Gastroesophageal sphincter (tissue), 4 donors: Measurements from ENCODE around the gene LY6G5C. TPM values are rescaled to one million over a fixed set of nuclear protein-coding genes. Genes with fewer than 3 reads are reported as not detected.
A peak's percentile ranks its signal among the peaks of the same experiment; 100 is the strongest.

ENCODE experiments used
- ATAC-seq: fragments of 150-250 bp; one replicate; pipeline ENCODE4 v1.9.1; 2016; ENCODE audit warnings: mild to moderate bottlenecking, moderate library complexity
- H3K27ac ChIP-seq, 4 donors: fragments of 200-600 bp; sonication (generic) in 3 of 4; 1 replicate in 3 of 4; 2 replicates in 1 of 4; pipeline ENCODE4 v1.5.1; 2016 to 2019
- H3K27me3 ChIP-seq: fragments of 200-600 bp; sonication (generic); one replicate; pipeline ENCODE4 v1.5.1; 2019
- H3K36me3 ChIP-seq, 2 donors: fragments of 200-600 bp; sonication (generic); one replicate each; pipeline ENCODE4 v1.5.1; 2019; ENCODE audit warnings: control low read depth in 1 of 2
- H3K4me1 ChIP-seq, 3 donors: fragments of 200-600 bp; sonication (generic); 1 replicate in 2 of 3; 2 replicates in 1 of 3; pipeline ENCODE4 v1.5.1; 2016 to 2019; ENCODE audit warnings: control low read depth in 2 of 3
- H3K4me3 ChIP-seq, 2 donors: fragments of 200-600 bp; sonication (generic); one replicate each; pipeline ENCODE4 v1.5.1; 2019; ENCODE audit warnings: mild to moderate bottlenecking in 1 of 2, moderate library complexity in 1 of 2
- H3K9me3 ChIP-seq, 3 donors: fragments of 200-600 bp; sonication (generic); one replicate each; pipeline ENCODE4 v1.5.1; 2017 to 2019; ENCODE audit warnings: control low read depth in 2 of 3
- EP300 ChIP-seq: sonication (generic); formaldehyde crosslinking; IDR thresholded peaks from one replicate; pipeline ENCODE4 v1.6.1; 2017; ENCODE audit warnings: antibody characterized with exemption, mild to moderate bottlenecking
- POLR2A ChIP-seq, 2 donors: fragments of 450-650 bp; IDR thresholded peaks; one replicate each; pipeline ENCODE4 v1.6.1; 2017; ENCODE audit warnings: antibody characterized with exemption in 2 of 2, mild to moderate bottlenecking in 2 of 2, moderate library complexity in 1 of 2
- POLR2AphosphoS5 ChIP-seq: sonication (generic); formaldehyde crosslinking; IDR thresholded peaks from one replicate; pipeline ENCODE4 v1.6.1; 2017; ENCODE audit warnings: antibody characterized with exemption
- WGBS, 2 donors: methylation state at CpG; one replicate each; pipeline ENCODE4 v1.1.5; 2018; ENCODE audit warnings: low coverage in 1 of 2; 5-methylcytosine and 5-hydroxymethylcytosine counted together
- total RNA-seq, 4 donors: library from RNA; depleted of rRNA; stranded (reverse); fragments of >200 nt; gene quantifications; one replicate each; pipeline ENCODE4 v1.1.0, GENCODE V29; 2016
- TF ChIP-seq, protein P1 (sequence below), 4 experiments: fragments of 200-600 bp in 2 of 4; fragments of 450-650 bp in 2 of 4; sonication (generic) in 1 of 4; IDR thresholded peaks; one replicate each; pipeline ENCODE4 v1.5.1; 2017 to 2019; ENCODE audit warnings: antibody characterized with exemption in 4 of 4, mild to moderate bottlenecking in 2 of 4, moderate library complexity in 2 of 4

LY6G5C gene
- total RNA-seq, 4 donors from 2014 or later, result 0.94 to 1.9 TPM; not detected in 2

- H3K4me1 ChIP-seq, result peaks cover 0 to 16% (median 5%) of the 10 kb centered on the region in 3 donors
- ATAC-seq, result no peak
- no peak overlapping the region for H3K4me3 ChIP-seq
- no peak overlapping the region for H3K27ac ChIP-seq
- TF ChIP-seq POLR2A (IDR thresholded peaks at IDR 0.05) (no peak), POLR2AphosphoS5 (no peak)
- H3K9me3 ChIP-seq, result no peaks in the 10 kb centered on the region
- H3K36me3 ChIP-seq, result peaks cover 0 to 31% of the 10 kb centered on the region in 2 donors
- WGBS, 2 donors, result 70 to 85% methylated on average over 2 to 3 of the region's 4 CpGs
- no peaks in the 10 kb centered on the region for H3K27me3 ChIP-seq
Observed at GRCh38 chr6:31676322-31676903, 4.5 kb downstream of the LY6G5C start.

DNA sequence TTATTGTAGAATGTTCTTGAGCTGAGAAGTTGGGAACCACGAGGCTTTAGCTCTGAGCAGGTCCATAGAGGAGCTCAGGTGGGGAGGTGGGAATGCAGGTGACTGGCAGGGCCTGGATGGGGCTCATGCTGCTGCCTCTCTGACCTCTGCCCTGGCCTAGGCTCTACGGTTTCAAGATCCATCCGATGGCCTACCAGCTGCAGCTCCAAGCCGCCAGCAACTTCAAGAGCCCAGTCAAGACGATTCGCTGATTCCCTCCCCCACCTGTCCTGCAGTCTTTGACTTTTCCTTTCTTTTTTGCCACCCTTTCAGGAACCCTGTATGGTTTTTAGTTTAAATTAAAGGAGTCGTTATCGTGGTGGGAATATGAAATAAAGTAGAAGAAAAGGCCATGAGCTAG lies 11.2 kb downstream of the LY6G5C start, which contains the start of gene LY6G5B:
Gene LY6G5B (plus strand): TSS at position 301 of the 400 bp plus-strand sequence. CDS start 975 bp downstream, outside the sequence.
- peaks cover 0 to 75% of the 10 kb centered on the region in 2 donors for H3K36me3 ChIP-seq
- no peak for ATAC-seq
- H3K9me3 ChIP-seq, result no peaks in the 10 kb centered on the region
- no peaks in the 10 kb centered on the region for H3K27me3 ChIP-seq
- WGBS, 2 donors, result 67% methylated on average over 8 of the region's 8 CpGs; no CpG with 5 or more reads in 1 of the 2 donors
- TF ChIP-seq POLR2AphosphoS5, result no peak
- no peak for TF ChIP-seq EP300
- TF ChIP-seq, protein P1, sequence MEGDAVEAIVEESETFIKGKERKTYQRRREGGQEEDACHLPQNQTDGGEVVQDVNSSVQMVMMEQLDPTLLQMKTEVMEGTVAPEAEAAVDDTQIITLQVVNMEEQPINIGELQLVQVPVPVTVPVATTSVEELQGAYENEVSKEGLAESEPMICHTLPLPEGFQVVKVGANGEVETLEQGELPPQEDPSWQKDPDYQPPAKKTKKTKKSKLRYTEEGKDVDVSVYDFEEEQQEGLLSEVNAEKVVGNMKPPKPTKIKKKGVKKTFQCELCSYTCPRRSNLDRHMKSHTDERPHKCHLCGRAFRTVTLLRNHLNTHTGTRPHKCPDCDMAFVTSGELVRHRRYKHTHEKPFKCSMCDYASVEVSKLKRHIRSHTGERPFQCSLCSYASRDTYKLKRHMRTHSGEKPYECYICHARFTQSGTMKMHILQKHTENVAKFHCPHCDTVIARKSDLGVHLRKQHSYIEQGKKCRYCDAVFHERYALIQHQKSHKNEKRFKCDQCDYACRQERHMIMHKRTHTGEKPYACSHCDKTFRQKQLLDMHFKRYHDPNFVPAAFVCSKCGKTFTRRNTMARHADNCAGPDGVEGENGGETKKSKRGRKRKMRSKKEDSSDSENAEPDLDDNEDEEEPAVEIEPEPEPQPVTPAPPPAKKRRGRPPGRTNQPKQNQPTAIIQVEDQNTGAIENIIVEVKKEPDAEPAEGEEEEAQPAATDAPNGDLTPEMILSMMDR (IDR thresholded peaks at IDR 0.05), result no peak
- TF ChIP-seq POLR2A (IDR thresholded peaks at IDR 0.05), result no peak
- peaks cover 0 to 36% (median 11%) of the 10 kb centered on the region in 3 donors for H3K4me1 ChIP-seq
- no peak within 1 kb of the TSS for H3K4me3 ChIP-seq
- H3K27ac ChIP-seq, result no peak within 1 kb of the TSS

GRCh38 chr6:31666337-31666965 lies 14.4 kb downstream of the LY6G5C start:
- peak overlapping the region; percentile 55 to 67 for H3K4me3 ChIP-seq
- WGBS, 2 donors, result 4 to 7% methylated on average over 6 to 12 of the region's 15 CpGs
- peaks cover 0 to 67% (median 28%) of the 10 kb centered on the region in 3 donors for H3K4me1 ChIP-seq
- TF ChIP-seq POLR2A (IDR thresholded peaks at IDR 0.05), result no peak
- no peak for TF ChIP-seq EP300
- TF ChIP-seq POLR2AphosphoS5, result no peak
- TF ChIP-seq, protein P1 (IDR thresholded peaks at IDR 0.05), result no peak
- no peaks in the 10 kb centered on the region for H3K9me3 ChIP-seq
- no peaks in the 10 kb centered on the region for H3K27me3 ChIP-seq
- no peak for ATAC-seq
- H3K27ac ChIP-seq, result peak overlapping the region; percentile 60 to 98 (median 95)
- H3K36me3 ChIP-seq, result peaks cover 0 to 68% of the 10 kb centered on the region in 2 donors

GRCh38 chr6:31665501-31666336 lies 15.1 kb downstream of the LY6G5C start, which contains the start of gene CSNK2B:
CSNK2B (plus strand) TSS chr6:31666080; CDS start chr6:31666832, 752 bp downstream.
- WGBS, 2 donors, result 0 to 1% methylated on average over 22 to 33 of the region's 63 CpGs

More at GRCh38 chr6:31665501-31666336, 15.1 kb downstream of the LY6G5C start, which contains the start of gene CSNK2B:
- Histone ChIP-seq H3K9me3 (no peaks in the 10 kb centered on the region), H3K4me3 (peak within 1 kb of the TSS; percentile 55 to 67), H3K27ac (peak within 1 kb of the TSS; percentile 95 to 98 (median 96)), H3K4me1 (peaks cover 0 to 74% (median 28%) of the 10 kb centered on the region in 3 donors), H3K36me3 (peaks cover 0 to 61% of the 10 kb centered on the region in 2 donors), H3K27me3 (no peaks in the 10 kb centered on the region)
- peak; percentile 91 for ATAC-seq
- peak; percentile 71 for TF ChIP-seq POLR2AphosphoS5
- TF ChIP-seq, protein P1 (IDR thresholded peaks at IDR 0.05), result peak in 1 of 4 experiments; percentile 18
- TF ChIP-seq POLR2A (IDR thresholded peaks at IDR 0.05), result peak; percentile 61 to 70
- no peak for TF ChIP-seq EP300
